HG03196 (cell line): ENCODE measurements around the gene NOVA1.

Source experiments
- ATAC-seq: cut with Tn5 transposase; IDR thresholded peaks from one replicate; pipeline ENCODE4 v1.9.1; 2021; ENCODE audit not compliant: unreplicated experiment

Gene NOVA1

GRCh38 chr14:26448181-26448855 lies 149.5 kb downstream of the NOVA1 start:
- ATAC-seq: no peak

GRCh38 chr14:26444822-26445221 lies 153.0 kb downstream of the NOVA1 start:
- ATAC-seq: no peak

DNA sequence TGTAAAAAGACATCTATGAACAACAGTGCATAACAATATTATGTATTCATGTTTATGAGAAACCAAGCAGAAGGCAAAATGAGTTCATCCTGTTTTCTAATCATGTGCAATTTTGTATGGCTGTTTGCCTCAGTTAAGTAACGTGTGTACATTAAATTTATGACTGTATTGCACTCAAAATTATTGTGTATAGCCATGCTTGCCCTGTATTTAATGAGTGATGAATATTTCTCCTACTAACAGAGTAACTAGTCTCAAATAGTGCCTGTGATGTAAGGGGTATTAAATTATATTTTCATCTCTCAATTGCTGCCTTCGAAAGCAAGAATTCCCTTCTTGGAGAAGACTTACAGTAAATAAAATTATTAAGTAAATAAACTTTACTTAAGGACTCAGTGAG lies 154.2 kb downstream of the NOVA1 start:
- no peak for ATAC-seq

DNA sequence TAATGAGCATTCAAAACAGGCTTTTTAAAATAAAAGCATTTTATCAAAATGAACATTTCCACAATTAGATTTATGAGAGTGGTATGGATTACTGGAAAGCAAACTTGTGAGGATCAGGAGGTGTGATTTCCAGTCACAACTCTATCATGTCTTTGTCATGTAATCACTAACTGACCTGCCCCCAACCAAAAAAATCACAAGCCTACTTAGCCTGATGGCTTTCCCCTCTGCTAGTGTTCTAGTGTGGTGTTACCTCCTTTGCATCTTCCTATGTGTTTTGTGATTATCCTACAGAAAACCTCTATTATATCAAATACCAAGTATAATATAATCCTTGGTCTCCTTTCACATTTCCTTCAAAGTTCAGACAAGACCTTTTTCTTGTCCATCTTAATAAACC lies 168.6 kb downstream of the NOVA1 start:
- no peak for ATAC-seq

DNA sequence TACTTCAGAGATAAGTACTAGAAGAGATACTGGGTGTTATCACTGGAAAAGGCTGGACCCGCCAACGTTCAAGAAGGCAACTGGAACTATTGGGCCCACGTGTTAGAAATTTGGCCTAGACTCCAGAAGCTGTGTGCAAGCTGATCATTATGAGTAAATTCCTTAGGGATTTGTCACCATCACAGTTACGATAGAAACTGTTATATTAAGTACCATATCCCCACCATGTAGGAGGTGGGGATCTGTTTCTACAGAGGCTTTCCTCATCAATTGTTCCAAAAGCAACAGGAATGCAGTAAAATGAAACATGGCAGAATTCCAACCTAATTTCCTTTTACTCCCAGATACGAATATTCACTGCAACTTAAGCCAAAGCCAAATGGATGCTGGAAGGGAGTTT lies 170.7 kb downstream of the NOVA1 start:
- no peak for ATAC-seq

DNA sequence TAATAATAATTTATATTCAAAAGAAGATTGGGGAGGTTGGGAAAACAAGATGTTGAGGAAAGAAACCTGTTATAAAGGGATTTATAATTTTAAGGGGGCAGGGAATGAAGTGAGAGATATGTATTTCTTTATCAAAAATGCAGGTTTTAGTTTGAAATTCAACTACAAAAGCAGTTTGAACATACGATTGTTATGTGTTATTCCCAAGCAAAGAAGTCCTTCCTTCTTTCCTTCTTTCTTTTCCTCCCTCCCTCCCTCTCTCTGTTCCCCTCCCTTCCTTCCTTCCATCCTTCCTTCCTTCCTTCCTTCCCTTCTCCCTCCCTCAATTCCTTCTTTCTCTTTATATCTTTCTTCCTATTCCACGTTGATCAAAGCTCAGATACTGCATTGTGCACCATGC lies 173.3 kb downstream of the NOVA1 start:
- ATAC-seq: no peak

DNA sequence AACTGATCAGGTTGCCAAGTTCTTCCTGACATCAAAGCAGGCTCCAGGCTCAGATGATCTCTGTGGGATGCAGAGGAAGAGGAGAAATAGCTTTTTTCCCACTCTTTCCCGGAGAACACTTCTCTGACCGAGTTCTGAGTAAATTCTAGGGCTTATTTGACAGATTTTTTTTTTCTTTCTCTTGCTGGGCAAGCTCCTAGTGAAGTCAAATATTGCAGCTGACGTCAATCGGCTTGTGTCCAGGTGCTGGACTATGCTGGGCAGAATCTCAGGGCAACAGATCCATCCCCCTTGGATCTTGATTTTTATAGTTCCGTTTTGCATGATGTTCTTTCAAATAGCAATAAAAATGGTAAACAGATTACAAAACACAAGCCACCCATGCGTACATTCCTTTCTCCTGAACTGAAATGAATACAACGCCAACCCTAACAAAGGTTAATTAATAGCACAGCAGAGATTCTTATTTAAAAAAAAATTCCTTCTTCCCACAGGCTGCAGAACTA lies 182.2 kb downstream of the NOVA1 start:
- ATAC-seq: no peak

DNA sequence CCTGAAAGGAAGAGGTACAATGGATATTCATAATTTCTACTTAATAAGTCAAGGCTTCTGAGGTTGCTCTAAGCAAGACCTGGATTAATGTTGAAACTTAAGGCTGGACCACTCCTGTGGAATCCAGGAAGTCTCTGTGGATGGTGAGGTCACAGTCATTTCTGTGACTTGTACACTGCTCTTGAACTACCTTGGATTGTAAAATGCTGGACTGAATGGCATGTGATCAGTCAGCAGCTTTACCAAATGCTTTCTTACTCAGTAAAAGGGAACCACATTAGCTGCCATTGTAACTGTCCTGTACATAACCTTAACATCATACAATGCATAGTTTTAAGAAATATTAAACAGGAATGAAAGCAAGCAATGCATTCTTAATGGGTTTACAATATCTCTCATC lies 182.9 kb downstream of the NOVA1 start:
- no peak for ATAC-seq

DNA sequence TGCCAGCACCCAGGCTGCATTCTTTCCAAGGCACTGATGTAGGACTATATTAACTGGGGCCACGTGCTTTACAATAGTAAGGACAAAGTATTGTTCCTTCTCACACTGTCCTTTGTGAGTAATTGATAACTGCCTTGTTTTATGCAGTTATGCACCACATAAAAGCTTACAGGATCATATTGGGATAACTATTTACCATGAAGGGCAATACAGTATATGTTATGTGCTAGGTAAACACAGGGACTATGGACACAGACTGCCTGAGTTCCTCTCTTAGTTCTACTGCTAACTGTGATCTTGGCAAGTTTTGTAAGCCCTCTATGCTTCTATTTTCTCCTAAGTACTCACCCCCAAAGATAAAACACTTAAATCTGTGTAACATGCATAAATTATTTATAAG lies 183.7 kb downstream of the NOVA1 start:
- no peak for ATAC-seq

- no peak for ATAC-seq
Observed at GRCh38 chr14:26412421-26412820, 185.4 kb downstream of the NOVA1 start.

DNA sequence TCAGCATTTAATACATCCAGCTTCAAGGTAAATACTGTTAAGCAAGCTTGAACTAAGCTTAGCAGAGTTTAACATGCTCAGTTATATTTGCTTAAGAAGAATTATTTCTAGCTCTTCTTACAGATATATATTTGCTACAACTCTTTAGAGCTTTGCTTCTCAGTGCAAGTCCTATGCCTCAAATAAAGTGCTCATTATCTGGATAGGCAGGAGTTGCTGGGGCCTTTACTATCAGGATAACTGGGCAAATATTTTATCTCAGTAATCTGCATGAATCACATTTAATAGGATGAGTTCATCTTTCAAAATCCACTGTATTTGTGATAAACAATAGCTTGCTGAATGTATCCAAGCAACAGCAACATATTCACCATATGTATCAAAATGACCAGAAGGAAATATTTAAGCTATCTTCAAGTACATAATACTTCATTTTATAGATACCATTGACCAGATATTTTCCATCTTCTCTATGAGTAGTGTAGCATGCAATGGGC lies 187.6 kb downstream of the NOVA1 start:
- ATAC-seq: no peak

GRCh38 chr14:26404927-26405326 lies 192.9 kb downstream of the NOVA1 start:
- ATAC-seq: no peak

DNA sequence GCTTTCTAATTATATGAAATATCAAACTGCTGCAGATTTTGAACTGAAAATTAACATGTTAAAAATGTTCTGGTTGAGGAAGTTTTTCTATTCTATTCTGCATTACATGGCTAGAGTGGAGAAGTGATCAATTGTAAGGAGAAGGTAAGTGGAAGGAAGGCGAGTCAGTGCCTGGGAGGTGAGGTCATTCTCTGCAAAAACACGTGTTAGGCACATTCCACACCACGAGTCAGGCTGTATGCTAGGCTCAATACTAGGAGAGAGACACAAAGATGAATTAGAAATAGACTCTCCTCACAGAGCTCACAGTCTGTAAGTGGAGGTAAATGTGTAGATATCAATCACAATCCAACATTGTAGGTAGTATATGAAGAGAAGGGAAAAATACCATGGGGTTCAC lies 194.1 kb downstream of the NOVA1 start:
- no peak for ATAC-seq

- ATAC-seq: no peak
Observed at GRCh38 chr14:26402126-26402525, 195.7 kb downstream of the NOVA1 start.

DNA sequence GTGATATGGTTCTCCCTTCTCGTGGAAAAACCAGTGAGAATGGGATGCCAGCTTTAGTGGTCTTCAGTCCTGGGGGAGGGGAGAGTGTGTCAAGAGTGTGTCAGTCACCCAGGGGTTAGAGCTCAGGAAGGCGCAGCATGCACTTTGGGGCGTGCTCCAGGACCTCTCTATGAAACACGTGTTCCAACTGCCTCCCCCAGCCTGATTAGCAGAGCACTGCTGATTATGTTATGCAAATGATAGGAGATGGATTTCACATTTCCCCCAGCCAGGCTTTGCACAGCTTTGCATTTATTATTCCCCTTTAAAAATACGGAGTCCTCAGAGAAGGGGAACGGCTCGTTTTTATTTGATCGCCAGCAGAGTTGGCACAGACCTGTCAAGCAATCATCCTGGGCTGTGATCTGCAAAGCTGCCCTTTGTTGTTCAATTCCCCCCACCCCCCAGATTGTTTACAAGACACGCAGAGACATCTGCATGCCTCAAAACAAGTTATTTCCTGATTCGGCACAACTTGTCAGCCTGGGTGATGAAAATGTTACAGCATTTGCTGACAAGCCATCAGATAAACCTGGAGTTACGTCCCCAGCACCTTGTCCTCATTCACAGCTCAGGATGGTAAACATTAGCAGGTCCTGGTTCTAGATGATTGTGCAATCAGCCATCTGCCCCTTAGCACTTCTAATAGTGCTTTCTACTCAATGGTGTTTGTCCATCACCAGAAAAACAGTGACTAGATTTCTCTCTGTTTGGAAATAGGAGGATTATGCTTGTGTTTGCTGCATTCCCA lies 196.5 kb downstream of the NOVA1 start:
- ATAC-seq: no peak

DNA sequence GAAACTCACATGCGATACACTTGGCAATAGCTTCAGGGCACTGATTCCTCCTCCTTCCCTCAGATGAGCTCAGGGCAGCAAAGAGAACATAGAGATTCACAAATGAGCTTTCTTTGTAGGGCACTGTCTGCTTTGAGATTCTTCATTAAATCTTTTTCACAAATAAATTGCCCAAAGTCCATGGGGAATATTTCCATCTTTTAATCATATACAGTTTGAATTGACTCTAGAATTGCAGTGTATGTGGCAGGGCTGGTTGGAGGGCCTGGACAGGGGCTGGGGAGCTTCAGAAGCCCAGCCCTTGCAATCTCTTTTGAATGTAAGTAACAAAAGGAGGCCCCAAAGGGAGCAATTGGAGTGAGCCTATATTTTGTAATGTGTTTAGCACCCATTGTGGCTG lies 197.5 kb downstream of the NOVA1 start:
- no peak for ATAC-seq

GRCh38 chr14:26398616-26399015 lies 199.2 kb downstream of the NOVA1 start:
- ATAC-seq: no peak
